Mucosa of stomach (tissue), 1 donor: ENCODE measurements around the gene GPR157.

Source experiments
- H3K27me3 ChIP-seq: one replicate; pipeline ENCODE4 v1.7.0; 2013; ENCODE audit warnings: mild to moderate bottlenecking, low read length; ENCODE audit not compliant: control insufficient read depth, insufficient read depth
- H3K36me3 ChIP-seq: one replicate; pipeline ENCODE4 v1.7.0; 2013; ENCODE audit warnings: low read length; ENCODE audit not compliant: control insufficient read depth, insufficient read depth
- H3K4me1 ChIP-seq: one replicate; pipeline ENCODE4 v1.7.0; 2013; ENCODE audit warnings: mild to moderate bottlenecking, low read length; ENCODE audit not compliant: control insufficient read depth, insufficient read depth
- H3K4me3 ChIP-seq: one replicate; pipeline ENCODE4 v1.7.0; 2013; ENCODE audit warnings: low read length
- H3K9ac ChIP-seq: one replicate; pipeline ENCODE4 v1.7.0; 2013; ENCODE audit warnings: mild to moderate bottlenecking, low read length, moderate library complexity
- H3K9me3 ChIP-seq: one replicate; pipeline ENCODE4 v1.7.0; 2013; ENCODE audit warnings: mild to moderate bottlenecking, low read length, moderate library complexity; ENCODE audit not compliant: control insufficient read depth
- donor health status: Pancreatic carcinoma.

The GPR157 gene

GRCh38 chr1:9079988-9080704 lies 48.8 kb downstream of the GPR157 start:
- Histone ChIP-seq H3K36me3 (no peaks in the 10 kb centered on the region), H3K9me3 (no peaks in the 10 kb centered on the region), H3K27me3 (peaks cover 8% of the 10 kb centered on the region), H3K4me1 (peaks cover 7% of the 10 kb centered on the region), H3K4me3 (no peak overlapping the region), H3K9ac (no peak overlapping the region)

- peaks cover 8% of the 10 kb centered on the region for H3K27me3 ChIP-seq
- no peaks in the 10 kb centered on the region for H3K36me3 ChIP-seq
- H3K4me3 ChIP-seq, result no peak overlapping the region
- no peaks in the 10 kb centered on the region for H3K9me3 ChIP-seq
- peaks cover 7% of the 10 kb centered on the region for H3K4me1 ChIP-seq
- H3K9ac ChIP-seq, result no peak overlapping the region
Observed at GRCh38 chr1:9078752-9079500, 50.0 kb downstream of the GPR157 start.

- Histone ChIP-seq H3K9ac (no peak overlapping the region), H3K36me3 (no peaks in the 10 kb centered on the region), H3K9me3 (no peaks in the 10 kb centered on the region), H3K4me1 (peaks cover 7% of the 10 kb centered on the region), H3K27me3 (peaks cover 8% of the 10 kb centered on the region), H3K4me3 (no peak overlapping the region)
Observed at GRCh38 chr1:9078015-9078751, 50.7 kb downstream of the GPR157 start.

- Histone ChIP-seq H3K4me1 (peaks cover 7% of the 10 kb centered on the region), H3K4me3 (no peak overlapping the region), H3K9me3 (no peaks in the 10 kb centered on the region), H3K36me3 (no peaks in the 10 kb centered on the region), H3K9ac (no peak overlapping the region), H3K27me3 (peaks cover 8% of the 10 kb centered on the region)
Observed at GRCh38 chr1:9075022-9075421, 53.9 kb downstream of the GPR157 start.

DNA sequence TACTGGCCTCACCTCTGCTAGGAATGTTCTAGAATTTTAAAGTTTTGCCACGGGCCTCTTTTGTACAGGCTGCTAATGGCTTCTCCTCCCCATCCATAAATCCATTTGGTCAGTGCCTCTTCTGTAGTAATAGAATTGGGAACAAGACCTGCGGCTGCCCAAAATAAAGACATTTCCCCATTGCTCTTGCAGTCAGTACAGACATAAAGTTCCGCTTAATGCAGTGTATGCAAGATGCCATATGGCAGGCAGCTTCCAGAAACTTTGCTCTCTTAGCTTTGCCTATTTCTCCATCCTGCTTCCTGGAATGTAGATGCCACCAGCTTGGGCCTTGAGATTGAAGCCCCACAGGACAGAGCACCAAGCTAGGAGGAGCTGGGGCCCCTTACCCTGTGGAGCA lies 55.8 kb downstream of the GPR157 start:
- Histone ChIP-seq H3K27me3 (no peaks in the 10 kb centered on the region), H3K9me3 (no peaks in the 10 kb centered on the region), H3K4me3 (no peak overlapping the region), H3K4me1 (peaks cover 5% of the 10 kb centered on the region), H3K36me3 (no peaks in the 10 kb centered on the region), H3K9ac (no peak overlapping the region)

DNA sequence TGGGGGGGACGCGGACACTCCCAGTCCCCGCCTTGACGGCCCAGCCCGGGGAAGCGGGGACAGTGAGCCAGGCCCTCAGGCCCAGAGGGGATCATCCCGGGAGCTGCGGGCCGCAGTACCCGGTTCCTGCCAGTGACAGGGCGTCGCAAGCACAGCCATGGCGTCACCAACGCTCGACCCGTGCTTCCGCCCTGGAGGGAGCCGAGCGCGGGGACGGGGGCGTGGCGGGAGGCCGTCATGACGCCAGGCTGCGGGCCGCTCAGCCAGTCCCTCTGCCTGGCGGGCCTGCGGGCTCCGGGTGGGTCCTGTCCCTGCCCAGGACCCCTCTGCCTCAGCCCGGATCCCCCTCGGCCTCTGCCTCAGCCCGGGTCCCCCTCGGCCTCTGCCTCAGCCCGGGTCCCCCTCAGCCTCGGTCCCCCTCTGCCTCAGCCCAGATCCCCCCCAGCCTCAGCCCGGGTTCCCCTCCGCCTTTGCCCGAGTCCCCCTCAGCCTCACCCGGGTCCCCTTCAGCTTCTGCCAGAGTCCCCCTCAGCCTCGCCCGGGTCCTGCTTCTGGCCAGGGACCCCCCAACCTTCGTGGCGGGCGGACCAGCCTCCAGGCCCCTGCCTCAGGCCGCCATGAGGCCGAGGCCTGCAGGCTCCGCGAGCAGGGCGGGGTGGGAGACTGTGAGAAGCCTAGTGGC lies 57.2 kb downstream of the GPR157 start:
- no peak overlapping the region for H3K9ac ChIP-seq
- H3K36me3 ChIP-seq, result no peaks in the 10 kb centered on the region
- peaks cover 5% of the 10 kb centered on the region for H3K4me1 ChIP-seq
- H3K27me3 ChIP-seq, result no peaks in the 10 kb centered on the region
- H3K4me3 ChIP-seq, result no peak overlapping the region
- no peaks in the 10 kb centered on the region for H3K9me3 ChIP-seq

DNA sequence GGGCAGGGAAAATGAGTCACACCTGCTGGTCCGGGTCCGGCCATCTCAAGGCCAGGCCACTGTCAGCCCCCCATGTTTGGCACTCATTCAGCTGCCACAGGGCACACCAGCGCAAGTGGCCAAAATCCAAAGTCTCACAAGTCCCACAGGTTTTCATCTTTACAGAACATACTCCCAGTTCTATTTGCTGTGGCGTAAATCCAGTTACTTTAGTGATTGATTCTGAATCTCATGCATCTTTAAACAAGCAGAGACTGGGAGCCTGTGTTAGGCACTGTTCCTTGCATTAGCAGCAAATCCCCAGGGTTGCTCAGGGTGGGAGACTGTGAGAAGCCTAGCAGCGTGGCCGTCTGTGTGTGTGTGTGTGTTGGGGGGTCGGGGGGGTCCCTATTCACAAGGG lies 58.4 kb downstream of the GPR157 start:
- Histone ChIP-seq H3K9ac (no peak overlapping the region), H3K4me1 (peaks cover 5% of the 10 kb centered on the region), H3K27me3 (no peaks in the 10 kb centered on the region), H3K36me3 (no peaks in the 10 kb centered on the region), H3K9me3 (no peaks in the 10 kb centered on the region), H3K4me3 (no peak overlapping the region)

- Histone ChIP-seq H3K36me3 (no peaks in the 10 kb centered on the region), H3K4me1 (peaks cover 5% of the 10 kb centered on the region), H3K9me3 (no peaks in the 10 kb centered on the region), H3K27me3 (no peaks in the 10 kb centered on the region), H3K4me3 (no peak within 1 kb of the TSS), H3K9ac (no peak within 1 kb of the TSS)
Observed at GRCh38 chr1:9069326-9070100, 59.4 kb downstream of the GPR157 start, which contains the start of gene SLC2A5. TSS of gene SLC2A5 (minus strand) at chr1:9069635. CDS start at chr1:9069536, 99 bp downstream.

- Histone ChIP-seq H3K27me3 (no peaks in the 10 kb centered on the region), H3K4me1 (peaks cover 5% of the 10 kb centered on the region), H3K36me3 (no peaks in the 10 kb centered on the region), H3K9ac (no peak overlapping the region), H3K9me3 (no peaks in the 10 kb centered on the region), H3K4me3 (no peak overlapping the region)
Observed at GRCh38 chr1:9068981-9069325, 59.9 kb downstream of the GPR157 start.

DNA sequence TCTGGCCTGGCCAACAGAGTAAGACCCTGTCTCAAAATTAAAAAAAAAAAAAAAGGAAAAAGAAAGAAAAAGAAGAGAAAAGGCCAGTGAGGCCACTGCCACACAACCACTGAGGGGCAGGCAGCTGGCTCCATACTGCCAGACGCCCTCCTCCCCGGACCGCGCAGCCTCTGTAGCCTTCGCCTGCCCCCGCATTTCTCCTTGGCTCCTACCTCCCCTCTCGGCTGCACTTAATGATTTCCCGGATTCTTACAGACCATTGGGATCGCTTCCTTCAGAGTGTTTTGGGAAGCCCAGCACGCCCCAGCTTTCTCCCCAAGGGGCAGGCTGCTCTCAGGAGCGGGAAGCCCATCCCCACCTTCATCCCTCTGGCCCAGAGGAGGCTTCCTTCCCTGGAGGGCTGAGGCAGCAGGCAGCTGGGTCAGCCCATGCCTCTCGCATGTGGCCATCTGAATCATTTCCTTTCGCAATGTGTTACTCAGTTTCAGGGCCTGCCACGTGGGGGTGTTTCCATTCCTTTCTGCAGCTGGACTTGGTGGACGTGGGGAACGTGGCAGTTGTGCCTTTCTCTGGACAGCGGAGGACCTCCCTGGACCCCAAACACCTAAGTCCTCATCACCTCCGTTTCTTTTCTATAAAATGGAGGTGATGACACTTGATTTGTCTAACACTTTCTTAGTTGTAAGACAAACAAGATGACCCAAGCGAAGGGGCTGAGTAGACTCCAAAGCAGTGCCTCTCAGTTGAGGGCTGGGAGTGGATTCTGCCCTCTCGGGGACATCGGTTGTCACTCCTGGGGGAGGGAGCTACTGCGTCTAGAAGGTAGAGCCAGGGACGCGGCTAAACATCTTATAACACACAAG lies 61.7 kb downstream of the GPR157 start:
- Histone ChIP-seq H3K9me3 (no peaks in the 10 kb centered on the region), H3K27me3 (no peaks in the 10 kb centered on the region), H3K4me3 (no peak overlapping the region), H3K4me1 (peaks cover 5% of the 10 kb centered on the region), H3K9ac (no peak overlapping the region), H3K36me3 (no peaks in the 10 kb centered on the region)
